ENCODE measurements around the gene MCL1. TPM values are rescaled to one million over a fixed set of nuclear protein-coding genes. Genes with fewer than 3 reads are reported as not detected.

Gene MCL1
- total and polyA plus RNA-seq, 10 of the 15 experiments (the other 5 are each of a cell fraction or from before 2014, with no cell fraction given) = 18.1 to 148 (median 86.4) TPM

- TF ChIP-seq BHLHE40 (IDR thresholded peaks at IDR 0.05; ENCODE audit: borderline replicate concordance in 1 of 2, low read depth in 2 of 2, low read length in 1 of 2) (peak; percentile 88 to 92), MLLT1 (IDR thresholded peaks at IDR 0.05) (0 out of 2 replicates have a peak, but pooled peaks have one; percentile 74), SMAD5 (IDR thresholded peaks at IDR 0.05; ENCODE audit: low read depth) (no peak), HDAC6 (IDR thresholded peaks at IDR 0.05; ENCODE audit: unreplicated experiment) (no peak), ATF7 (IDR thresholded peaks at IDR 0.05; ENCODE audit: low read depth) (peak; percentile 89), IRF5 (IDR thresholded peaks at IDR 0.05; ENCODE audit: borderline replicate concordance) (no peak), CHD2 (IDR thresholded peaks at IDR 0.05; ENCODE audit: borderline replicate concordance, low read depth, low read length) (peak; percentile 95), BMI1 (IDR thresholded peaks at IDR 0.05; ENCODE audit: borderline replicate concordance) (no peak), HDAC2 (IDR thresholded peaks at IDR 0.05) (no peak), CREB1 (IDR thresholded peaks at IDR 0.05; ENCODE audit: low read depth) (no peak), KDM1A (IDR thresholded peaks at IDR 0.05; ENCODE audit: borderline replicate concordance) (no peak), BCLAF1 (IDR thresholded peaks at IDR 0.05) (no peak), ZNF24 (IDR thresholded peaks at IDR 0.05) (peak; percentile 60; the same call in 1 of the 2 replicates), ZBTB11 (CRISPR knock-in tag; IDR thresholded peaks at IDR 0.05) (no peak), NR2C2 (IDR thresholded peaks at IDR 0.05; ENCODE audit: borderline replicate concordance, control insufficient read depth, insufficient read length, low read depth) (no peak), ZNF207 (IDR thresholded peaks at IDR 0.05; ENCODE audit: borderline replicate concordance) (no peak), SIX5 (IDR thresholded peaks at IDR 0.05; ENCODE audit: low read depth, low read length, severe bottlenecking) (no peak), SP1 (IDR thresholded peaks at IDR 0.05; ENCODE audit: low read depth, low read length) (peak; percentile 94), PAX5 (IDR thresholded peaks at IDR 0.05; ENCODE audit: borderline replicate concordance, low read depth, low read length) (peak; percentile 97), NFYB (IDR thresholded peaks at IDR 0.05; ENCODE audit: insufficient read depth, low read depth, low read length) (no peak)
These were observed 16.7 kb downstream of the MCL1 start (continued) for GRCh38 chr1:150562446-150563339.
